Neuron (in vitro differentiated cells): Measurements from ENCODE around the gene SLC22A4.

ENCODE experiments used
- H2AFZ ChIP-seq: one replicate; pipeline ENCODE4 v1.6.1; 2013; ENCODE audit warnings: low read depth, mild to moderate bottlenecking, inconsistent platforms, low read length, moderate library complexity
- H3K27me3 ChIP-seq: one replicate; pipeline ENCODE4 v1.6.1; 2013; ENCODE audit warnings: low read length; ENCODE audit not compliant: insufficient read depth
- H3K36me3 ChIP-seq: one replicate; pipeline ENCODE4 v1.6.1; 2013; ENCODE audit warnings: low read length; ENCODE audit not compliant: insufficient read depth
- H3K4me1 ChIP-seq: one replicate; pipeline ENCODE4 v1.6.1; 2013; ENCODE audit warnings: low read length; ENCODE audit not compliant: insufficient read depth
- H3K4me3 ChIP-seq: 2 replicates; pipeline ENCODE4 v1.5.1; 2013; ENCODE audit warnings: mild to moderate bottlenecking, low read length, moderate library complexity
- H3K9me3 ChIP-seq: one replicate; pipeline ENCODE4 v1.6.1; 2013; ENCODE audit warnings: low read length

Gene SLC22A4

DNA sequence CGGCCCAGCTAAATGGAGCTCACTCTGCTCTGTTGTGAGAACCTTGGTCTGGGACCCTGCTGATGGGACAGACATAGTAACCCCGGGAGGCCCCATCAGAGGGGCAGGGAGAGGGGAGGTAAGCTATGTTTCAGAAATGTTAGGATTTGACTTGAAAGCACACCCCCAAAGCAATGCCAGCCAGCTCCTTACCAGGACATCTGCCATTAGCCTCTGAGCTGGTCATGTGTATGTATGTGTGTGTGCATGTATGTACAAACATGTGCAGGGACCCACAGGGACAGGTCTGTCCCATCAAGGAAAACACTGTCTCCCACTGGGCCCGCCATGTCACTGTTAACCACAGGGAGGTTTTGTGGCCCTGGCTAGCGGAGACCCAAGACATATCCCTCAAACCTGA is 14.5 kb downstream of the SLC22A4 start:
- Histone ChIP-seq H3K4me1 (peaks cover 6% of the 10 kb centered on the region), H3K9me3 (no peaks in the 10 kb centered on the region), H2AFZ (no peak overlapping the region), H3K36me3 (no peaks in the 10 kb centered on the region), H3K4me3 (no peak overlapping the region), H3K27me3 (no peaks in the 10 kb centered on the region)

DNA sequence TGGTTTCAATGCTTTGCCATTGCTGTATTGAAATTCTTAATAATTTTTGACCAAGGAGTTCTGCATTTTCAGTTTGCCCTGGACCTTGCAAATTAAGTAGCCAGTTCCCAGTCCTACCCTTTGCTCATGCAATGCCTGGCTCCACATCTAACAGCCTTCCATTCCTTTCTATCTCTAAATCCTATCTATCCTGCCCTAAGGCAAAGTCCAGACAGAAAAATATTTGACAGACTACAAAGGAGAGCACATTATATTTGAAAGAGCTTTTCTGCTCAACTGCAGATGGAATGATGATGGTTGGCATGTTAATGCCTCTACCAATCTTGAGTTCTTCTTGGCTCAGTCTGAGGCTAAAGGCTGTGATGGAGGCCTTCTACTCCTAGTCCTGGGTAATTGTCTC is 15.5 kb downstream of the SLC22A4 start:
- Histone ChIP-seq H3K9me3 (no peaks in the 10 kb centered on the region), H3K4me3 (no peak overlapping the region), H3K4me1 (peaks cover 6% of the 10 kb centered on the region), H3K27me3 (no peaks in the 10 kb centered on the region), H2AFZ (no peak overlapping the region), H3K36me3 (no peaks in the 10 kb centered on the region)

DNA sequence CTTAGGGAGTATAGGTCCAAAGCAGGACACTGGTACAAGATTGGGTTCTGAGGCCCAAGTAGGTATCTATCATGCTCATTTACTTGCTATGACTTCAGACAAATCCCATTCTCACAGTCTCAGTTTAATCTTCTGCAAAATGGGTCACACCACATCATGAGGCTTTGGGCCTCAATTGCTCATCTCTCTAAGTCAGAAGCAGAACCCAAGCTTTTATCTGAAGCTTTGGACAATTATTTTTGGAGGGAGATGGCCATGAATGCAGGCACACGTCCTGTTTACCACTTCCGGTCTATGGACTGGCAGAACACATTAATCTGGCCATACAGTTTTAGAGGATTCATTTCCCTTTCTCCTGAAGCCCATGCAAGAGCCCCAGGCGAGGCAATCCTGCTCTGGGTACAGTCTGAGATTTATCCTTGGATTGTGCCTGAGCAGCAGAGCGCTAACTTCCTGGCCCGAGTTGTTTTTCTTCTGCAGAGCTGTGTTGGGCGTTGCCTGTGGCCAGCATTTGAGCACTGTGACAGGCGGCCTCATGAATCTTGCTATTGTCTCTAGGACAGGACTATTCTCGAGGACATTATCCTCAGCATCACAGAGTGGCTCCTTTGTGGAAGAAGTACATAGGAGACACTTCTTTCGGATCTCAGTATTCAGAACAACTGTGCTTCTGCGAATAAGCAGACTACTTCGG is 16.1 kb downstream of the SLC22A4 start:
- H3K4me3 ChIP-seq: no peak overlapping the region
- H3K36me3 ChIP-seq: no peaks in the 10 kb centered on the region
- H2AFZ ChIP-seq: no peak overlapping the region
- H3K27me3 ChIP-seq: no peaks in the 10 kb centered on the region
- H3K4me1 ChIP-seq: peaks cover 6% of the 10 kb centered on the region
- no peaks in the 10 kb centered on the region for H3K9me3 ChIP-seq

DNA sequence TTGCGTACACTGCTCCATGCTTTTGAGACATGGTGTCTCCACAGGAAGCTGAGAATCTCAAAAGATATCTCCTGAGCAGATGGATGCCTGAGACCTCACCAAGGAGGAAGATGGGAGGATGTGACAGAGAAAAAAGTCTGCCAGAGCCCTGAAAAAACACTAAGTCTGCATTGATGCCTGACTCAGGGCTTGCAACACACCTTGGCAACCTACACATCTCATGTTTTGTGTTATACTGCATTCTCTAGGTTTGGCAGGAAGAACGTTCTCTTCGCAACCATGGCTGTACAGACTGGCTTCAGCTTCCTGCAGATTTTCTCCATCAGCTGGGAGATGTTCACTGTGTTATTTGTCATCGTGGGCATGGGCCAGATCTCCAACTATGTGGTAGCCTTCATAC is 19.2 kb downstream of the SLC22A4 start:
- no peak overlapping the region for H2AFZ ChIP-seq
- H3K36me3 ChIP-seq: no peaks in the 10 kb centered on the region
- no peaks in the 10 kb centered on the region for H3K9me3 ChIP-seq
- peaks cover 6% of the 10 kb centered on the region for H3K4me1 ChIP-seq
- H3K27me3 ChIP-seq: no peaks in the 10 kb centered on the region
- no peak overlapping the region for H3K4me3 ChIP-seq

DNA sequence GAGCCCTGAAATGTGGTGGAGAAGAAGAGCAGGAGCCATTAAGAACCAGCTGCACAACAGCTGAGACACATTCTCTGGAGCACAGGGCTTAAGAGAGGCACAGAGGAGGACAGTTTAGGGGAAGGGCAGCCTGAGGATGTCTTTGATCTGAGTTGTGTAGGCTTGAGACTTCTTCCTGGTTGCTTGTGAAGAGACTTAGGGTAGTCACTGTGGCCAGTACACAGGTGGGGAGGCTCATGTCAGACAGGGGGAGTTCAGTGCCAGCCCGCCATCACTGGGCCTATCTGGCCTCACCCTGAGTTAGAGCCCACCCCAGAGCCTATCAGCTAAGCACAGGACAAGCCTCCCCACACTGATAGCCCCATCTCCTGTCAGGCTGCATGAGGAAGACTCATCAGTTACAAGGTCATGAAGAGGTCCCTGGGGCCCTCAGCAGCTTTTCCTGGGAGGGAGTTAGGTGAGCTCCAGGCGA is 19.8 kb downstream of the SLC22A4 start:
- Histone ChIP-seq H3K27me3 (no peaks in the 10 kb centered on the region), H3K36me3 (no peaks in the 10 kb centered on the region), H2AFZ (no peak overlapping the region), H3K9me3 (no peaks in the 10 kb centered on the region), H3K4me3 (no peak overlapping the region), H3K4me1 (peaks cover 6% of the 10 kb centered on the region)

GRCh38 chr5:132315529-132316067 is 21.4 kb downstream of the SLC22A4 start:
- no peak overlapping the region for H2AFZ ChIP-seq
- no peak overlapping the region for H3K4me3 ChIP-seq
- H3K27me3 ChIP-seq: no peaks in the 10 kb centered on the region
- H3K4me1 ChIP-seq: peaks cover 2% of the 10 kb centered on the region
- H3K9me3 ChIP-seq: no peaks in the 10 kb centered on the region
- H3K36me3 ChIP-seq: no peaks in the 10 kb centered on the region

- Histone ChIP-seq H3K4me1 (peaks cover 14% of the 10 kb centered on the region), H3K4me3 (no peak overlapping the region), H3K27me3 (no peaks in the 10 kb centered on the region), H3K9me3 (no peaks in the 10 kb centered on the region), H3K36me3 (no peaks in the 10 kb centered on the region), H2AFZ (no peak overlapping the region)
Measured at GRCh38 chr5:132319975-132320374, 25.8 kb downstream of the SLC22A4 start.

DNA sequence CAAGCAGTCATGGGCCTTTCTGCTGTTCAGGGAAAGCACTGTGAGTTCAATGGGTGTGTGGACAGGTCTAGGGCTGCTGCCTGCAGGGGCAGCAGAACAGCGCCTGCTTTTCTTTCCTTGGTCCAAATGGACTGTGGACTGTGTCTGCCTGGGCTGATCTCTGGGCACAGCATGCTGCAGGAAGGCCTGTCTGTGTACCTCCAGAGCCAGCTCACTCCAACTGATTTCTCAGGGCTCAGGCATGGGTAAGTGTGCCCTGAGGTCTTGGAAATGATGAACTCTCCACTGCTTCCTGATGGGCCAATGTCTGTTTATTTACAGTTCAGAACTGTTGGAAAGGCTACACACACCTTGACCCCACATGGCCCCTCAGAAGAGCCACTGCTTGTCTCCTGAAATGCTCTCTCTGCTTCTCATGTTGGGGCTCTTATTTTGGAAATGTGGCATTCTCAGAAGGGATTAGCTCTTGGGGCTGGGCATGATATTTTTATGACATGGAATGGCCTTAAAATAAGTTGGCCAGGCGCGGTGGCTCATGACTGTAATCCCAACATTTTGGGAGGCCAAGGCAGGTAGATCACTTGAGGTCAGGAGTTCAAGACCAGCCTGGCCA is 27.0 kb downstream of the SLC22A4 start:
- no peak overlapping the region for H2AFZ ChIP-seq
- H3K36me3 ChIP-seq: no peaks in the 10 kb centered on the region
- no peaks in the 10 kb centered on the region for H3K27me3 ChIP-seq
- H3K9me3 ChIP-seq: no peaks in the 10 kb centered on the region
- no peak overlapping the region for H3K4me3 ChIP-seq
- peaks cover 20% of the 10 kb centered on the region for H3K4me1 ChIP-seq

- no peaks in the 10 kb centered on the region for H3K27me3 ChIP-seq
- H3K4me1 ChIP-seq: peaks cover 20% of the 10 kb centered on the region
- no peak overlapping the region for H3K4me3 ChIP-seq
- H3K36me3 ChIP-seq: no peaks in the 10 kb centered on the region
- no peak overlapping the region for H2AFZ ChIP-seq
- H3K9me3 ChIP-seq: no peaks in the 10 kb centered on the region
Measured at GRCh38 chr5:132322266-132322665, 28.1 kb downstream of the SLC22A4 start.

GRCh38 chr5:132323202-132323601 is 29.0 kb downstream of the SLC22A4 start:
- H2AFZ ChIP-seq: no peak overlapping the region
- no peaks in the 10 kb centered on the region for H3K9me3 ChIP-seq
- H3K4me3 ChIP-seq: no peak overlapping the region
- H3K36me3 ChIP-seq: no peaks in the 10 kb centered on the region
- peaks cover 20% of the 10 kb centered on the region for H3K4me1 ChIP-seq
- H3K27me3 ChIP-seq: no peaks in the 10 kb centered on the region

- H3K4me3 ChIP-seq: no peak overlapping the region
- peaks cover 20% of the 10 kb centered on the region for H3K4me1 ChIP-seq
- H2AFZ ChIP-seq: no peak overlapping the region
- no peaks in the 10 kb centered on the region for H3K36me3 ChIP-seq
- no peaks in the 10 kb centered on the region for H3K9me3 ChIP-seq
- no peaks in the 10 kb centered on the region for H3K27me3 ChIP-seq
Measured at GRCh38 chr5:132325691-132326090, 31.5 kb downstream of the SLC22A4 start.

DNA sequence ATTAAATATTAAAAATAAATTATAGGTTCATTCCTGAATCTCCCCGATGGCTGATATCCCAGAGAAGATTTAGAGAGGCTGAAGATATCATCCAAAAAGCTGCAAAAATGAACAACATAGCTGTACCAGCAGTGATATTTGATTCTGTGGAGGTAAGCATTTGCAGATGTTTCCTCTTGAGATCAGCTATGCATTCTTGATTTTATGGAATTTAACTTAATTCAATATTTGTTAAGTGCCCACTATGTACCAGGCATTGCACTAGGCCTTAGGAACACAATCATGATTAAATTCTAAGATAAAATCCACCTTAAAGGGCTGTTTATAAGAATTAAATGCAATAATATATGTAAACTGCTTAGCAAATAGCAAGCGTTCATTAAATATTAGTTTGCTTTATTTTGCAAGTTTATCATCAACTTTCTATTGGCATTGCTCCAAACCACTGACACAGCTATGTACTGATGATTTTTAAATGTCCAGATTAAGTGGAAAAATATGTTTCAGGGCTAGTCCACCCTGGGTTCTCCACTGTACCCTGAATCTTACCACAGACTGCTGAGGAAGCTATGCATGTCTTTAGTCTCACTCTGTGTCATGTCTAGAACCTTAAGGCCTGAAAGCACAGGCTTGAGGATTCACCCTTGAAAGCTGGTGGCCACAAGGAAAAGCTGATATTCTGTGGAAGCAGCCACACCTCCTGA is 33.2 kb downstream of the SLC22A4 start:
- no peaks in the 10 kb centered on the region for H3K27me3 ChIP-seq
- H3K4me3 ChIP-seq: no peak overlapping the region
- H3K4me1 ChIP-seq: peaks cover 14% of the 10 kb centered on the region
- H3K36me3 ChIP-seq: no peaks in the 10 kb centered on the region
- H2AFZ ChIP-seq: no peak overlapping the region
- H3K9me3 ChIP-seq: no peaks in the 10 kb centered on the region

- Histone ChIP-seq H2AFZ (no peak overlapping the region), H3K4me3 (no peak overlapping the region), H3K9me3 (no peaks in the 10 kb centered on the region), H3K36me3 (no peaks in the 10 kb centered on the region), H3K4me1 (peaks cover 3% of the 10 kb centered on the region), H3K27me3 (no peaks in the 10 kb centered on the region)
Measured at GRCh38 chr5:132334812-132335211, 40.6 kb downstream of the SLC22A4 start.
